HEK293T (cell line): Measurements from ENCODE around the gene OR5D18.

Experiments
- BHLHE40 ChIP-seq: fragments of 450-650 bp; IDR thresholded peaks from 2 replicates; pipeline ENCODE4 v1.6.1; 2016; ENCODE audit warnings: mild to moderate bottlenecking, moderate library complexity, borderline replicate concordance
- CTBP1 ChIP-seq: fragments of 450-650 bp; IDR thresholded peaks from 2 replicates; pipeline ENCODE4 v1.6.1; 2016; ENCODE audit warnings: borderline replicate concordance
- FOXA1 ChIP-seq: fragments of 450-650 bp; IDR thresholded peaks from 2 replicates; pipeline ENCODE4 v1.6.1; 2016; ENCODE audit warnings: mild to moderate bottlenecking
- FOXK2 ChIP-seq: fragments of 450-650 bp; IDR thresholded peaks from 2 replicates; pipeline ENCODE4 v1.6.1; 2016; ENCODE audit warnings: mild to moderate bottlenecking
- FOXM1 ChIP-seq: fragments of 450-650 bp; IDR thresholded peaks from 2 replicates; pipeline ENCODE4 v1.6.1; 2017; ENCODE audit warnings: mild to moderate bottlenecking, borderline replicate concordance
- PKNOX1 ChIP-seq: fragments of 450-650 bp; IDR thresholded peaks from 2 replicates; pipeline ENCODE4 v1.6.1; 2016
- SP1 ChIP-seq: fragments of 450-650 bp; IDR thresholded peaks from 2 replicates; pipeline ENCODE4 v1.6.1; 2017
- SUZ12 ChIP-seq: fragments of 450-650 bp; IDR thresholded peaks from 2 replicates; pipeline ENCODE4 v1.6.1; 2016; ENCODE audit warnings: mild to moderate bottlenecking
- TARDBP ChIP-seq: fragments of 450-650 bp; IDR thresholded peaks from 2 replicates; pipeline ENCODE4 v1.6.1; 2016
- ZNF384 ChIP-seq: fragments of 450-650 bp; IDR thresholded peaks from 2 replicates; pipeline ENCODE4 v1.6.1; 2016

- TF ChIP-seq ZNF384: no peak
- no peak for TF ChIP-seq SP1
- no peak for TF ChIP-seq BHLHE40
- TF ChIP-seq FOXA1: no peak
- no peak for TF ChIP-seq SUZ12
- TF ChIP-seq CTBP1: no peak
- TF ChIP-seq TARDBP: no peak
- no peak for TF ChIP-seq FOXM1
- no peak for TF ChIP-seq FOXK2
- no peak for TF ChIP-seq PKNOX1
Observed at GRCh38 chr11:55795256-55795655, 24.2 kb upstream of the OR5D18 start, which contains the start of gene OR5D14.
